ENCODE results near the gene POU2AF1.

POU2AF1 gene

DNA sequence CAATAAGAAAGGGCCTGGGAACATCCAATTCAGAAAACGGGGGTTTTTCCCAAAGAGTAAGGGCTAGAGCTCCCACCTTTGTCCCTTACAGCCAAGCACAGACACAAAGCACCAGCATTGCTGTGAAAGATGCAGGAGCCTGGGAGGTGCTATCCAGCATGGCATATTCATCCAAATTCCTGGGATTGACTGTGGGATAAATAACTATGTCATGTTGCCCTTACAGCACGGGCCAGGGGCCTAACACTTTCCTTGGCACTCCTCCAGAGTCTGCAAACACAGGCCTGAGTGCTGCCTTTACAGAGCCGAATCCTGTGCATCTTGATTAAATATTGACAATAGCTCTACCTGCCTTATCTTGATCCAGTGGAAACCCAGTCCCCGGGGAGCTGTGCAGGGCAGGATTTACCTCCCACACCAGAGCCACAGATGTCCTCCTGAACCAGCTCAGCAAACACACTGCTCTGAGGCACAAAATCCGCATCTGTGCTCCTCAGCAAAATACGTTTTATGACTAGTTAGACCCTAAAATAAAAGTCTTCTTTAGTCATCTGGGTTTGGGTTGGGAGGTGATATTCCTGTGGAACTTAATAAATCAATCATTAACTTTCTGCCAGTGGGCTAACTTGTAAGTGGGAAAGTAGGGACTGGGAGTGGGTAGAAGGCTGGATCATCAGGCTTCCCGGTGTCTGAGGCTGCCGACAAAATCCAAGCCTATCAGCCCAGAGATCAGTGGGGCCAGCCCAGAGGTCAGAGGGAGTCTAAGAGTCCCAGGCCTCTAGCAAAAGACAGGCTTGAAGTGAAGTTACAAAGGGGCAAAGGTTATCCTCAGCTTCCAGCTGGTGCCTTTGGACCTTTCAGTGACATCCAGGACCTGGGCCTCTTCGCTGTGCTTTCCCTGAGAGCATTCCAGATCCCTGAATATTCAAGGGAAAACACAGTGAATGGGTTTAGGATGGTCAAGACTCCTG, 44.3 kb downstream of the POU2AF1 start:
- H3K27ac ChIP-seq (ENCODE audit: low read depth, low read length): no peak overlapping the region
- no peaks in the 10 kb centered on the region for H3K36me3 ChIP-seq (ENCODE audit: control insufficient read depth in 5 of 5, insufficient read depth in 5 of 5, low read length in 5 of 5)
- H3K9me3 ChIP-seq (ENCODE audit: control insufficient read depth in 5 of 5, low read length in 5 of 5): peaks cover 0 to 3% (median 0%) of the 10 kb centered on the region in 5 donors
- H3K4me1 ChIP-seq (ENCODE audit: control insufficient read depth in 5 of 5, insufficient read depth in 5 of 5, low read length in 5 of 5): peaks cover 0 to 48% (median 27%) of the 10 kb centered on the region in 5 donors
- H3K9ac ChIP-seq (ENCODE audit: low read length in 5 of 5): no peak overlapping the region
- no peaks in the 10 kb centered on the region for H3K27me3 ChIP-seq (ENCODE audit: control insufficient read depth in 5 of 5, insufficient read depth in 4 of 5, low read length in 5 of 5)
- H3K4me3 ChIP-seq (ENCODE audit: low read depth in 1 of 5, low read length in 5 of 5): no peak overlapping the region

GRCh38 chr11:111331711-111332479, 47.2 kb downstream of the POU2AF1 start:
- H3K4me3 ChIP-seq (ENCODE audit: low read depth in 1 of 5, low read length in 5 of 5): no peak overlapping the region
- no peak overlapping the region for H3K27ac ChIP-seq (ENCODE audit: low read depth, low read length)
- no peaks in the 10 kb centered on the region for H3K27me3 ChIP-seq (ENCODE audit: control insufficient read depth in 5 of 5, insufficient read depth in 4 of 5, low read length in 5 of 5)
- no peaks in the 10 kb centered on the region for H3K9me3 ChIP-seq (ENCODE audit: control insufficient read depth in 5 of 5, low read length in 5 of 5)
- peaks cover 0 to 68% (median 35%) of the 10 kb centered on the region in 5 donors for H3K4me1 ChIP-seq (ENCODE audit: control insufficient read depth in 5 of 5, insufficient read depth in 5 of 5, low read length in 5 of 5)
- no peak overlapping the region for H3K9ac ChIP-seq (ENCODE audit: low read length in 5 of 5)
- no peaks in the 10 kb centered on the region for H3K36me3 ChIP-seq (ENCODE audit: control insufficient read depth in 5 of 5, insufficient read depth in 5 of 5, low read length in 5 of 5)

- no peaks in the 10 kb centered on the region for H3K36me3 ChIP-seq (ENCODE audit: control insufficient read depth in 5 of 5, insufficient read depth in 5 of 5, low read length in 5 of 5)
- H3K4me1 ChIP-seq (ENCODE audit: control insufficient read depth in 5 of 5, insufficient read depth in 5 of 5, low read length in 5 of 5): peaks cover 0 to 52% (median 25%) of the 10 kb centered on the region in 5 donors
- no peak overlapping the region for H3K4me3 ChIP-seq (ENCODE audit: low read depth in 1 of 5, low read length in 5 of 5)
- H3K27ac ChIP-seq (ENCODE audit: low read depth, low read length): no peak overlapping the region
- H3K9ac ChIP-seq (ENCODE audit: low read length in 5 of 5): no peak overlapping the region
- no peaks in the 10 kb centered on the region for H3K9me3 ChIP-seq (ENCODE audit: control insufficient read depth in 5 of 5, low read length in 5 of 5)
- no peaks in the 10 kb centered on the region for H3K27me3 ChIP-seq (ENCODE audit: control insufficient read depth in 5 of 5, insufficient read depth in 4 of 5, low read length in 5 of 5)
These were observed 48.7 kb downstream of the POU2AF1 start for GRCh38 chr11:111330234-111330893.

- Histone ChIP-seq H3K27me3 (ENCODE audit: control insufficient read depth in 5 of 5, insufficient read depth in 4 of 5, low read length in 5 of 5) (no peaks in the 10 kb centered on the region), H3K9me3 (ENCODE audit: control insufficient read depth in 5 of 5, low read length in 5 of 5) (no peaks in the 10 kb centered on the region), H3K27ac (ENCODE audit: low read depth, low read length) (peak overlapping the region; percentile 15), H3K4me1 (ENCODE audit: control insufficient read depth in 5 of 5, insufficient read depth in 5 of 5, low read length in 5 of 5) (peaks cover 0 to 48% (median 27%) of the 10 kb centered on the region in 5 donors), H3K9ac (ENCODE audit: low read length in 5 of 5) (peak overlapping the region in 2 of 5 donors; percentile 15 to 57), H3K4me3 (ENCODE audit: low read depth in 1 of 5, low read length in 5 of 5) (no peak overlapping the region), H3K36me3 (ENCODE audit: control insufficient read depth in 5 of 5, insufficient read depth in 5 of 5, low read length in 5 of 5) (no peaks in the 10 kb centered on the region)
These were observed 49.5 kb downstream of the POU2AF1 start for GRCh38 chr11:111329306-111330204.

DNA sequence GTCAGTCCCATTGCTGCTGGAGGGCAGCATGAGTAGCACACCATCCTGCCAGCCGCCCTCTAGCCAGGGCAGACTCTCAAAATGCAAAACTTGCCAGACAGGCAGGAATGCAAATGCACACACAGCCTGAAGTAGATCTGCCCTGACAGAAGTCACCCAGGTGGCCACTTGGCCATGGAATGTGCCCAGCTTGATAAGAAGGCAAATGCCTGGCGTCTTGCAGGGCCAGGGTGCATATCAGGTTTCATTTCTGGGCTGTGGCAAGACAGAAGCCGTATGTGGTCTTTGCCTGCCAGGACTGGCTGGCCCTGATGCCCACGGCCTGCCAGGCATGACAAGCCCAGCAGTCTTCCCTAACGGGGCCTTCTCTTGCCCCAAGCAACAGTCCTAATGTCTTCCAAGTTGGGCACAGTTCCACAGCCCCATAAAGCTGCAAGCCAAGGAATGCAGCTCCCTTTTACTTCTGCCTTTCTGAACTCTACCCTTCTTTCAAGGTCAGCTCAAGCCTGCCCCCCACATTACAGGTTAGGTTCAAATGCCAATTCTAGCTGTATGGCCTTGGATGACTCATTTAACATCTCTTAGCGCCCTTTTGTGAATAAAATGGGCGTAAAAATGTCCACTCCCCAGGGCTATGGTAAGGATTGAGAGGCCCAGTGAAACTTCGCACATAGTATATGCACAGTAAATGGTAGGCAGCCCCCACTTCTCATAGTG, 51.0 kb downstream of the POU2AF1 start:
- Histone ChIP-seq H3K9me3 (ENCODE audit: control insufficient read depth in 5 of 5, low read length in 5 of 5) (no peaks in the 10 kb centered on the region), H3K4me3 (ENCODE audit: low read depth in 1 of 5, low read length in 5 of 5) (no peak overlapping the region), H3K27me3 (ENCODE audit: control insufficient read depth in 5 of 5, insufficient read depth in 4 of 5, low read length in 5 of 5) (no peaks in the 10 kb centered on the region), H3K4me1 (ENCODE audit: control insufficient read depth in 5 of 5, insufficient read depth in 5 of 5, low read length in 5 of 5) (peaks cover 0 to 54% (median 33%) of the 10 kb centered on the region in 5 donors), H3K9ac (ENCODE audit: low read length in 5 of 5) (no peak overlapping the region), H3K36me3 (ENCODE audit: control insufficient read depth in 5 of 5, insufficient read depth in 5 of 5, low read length in 5 of 5) (no peaks in the 10 kb centered on the region), H3K27ac (ENCODE audit: low read depth, low read length) (no peak overlapping the region)

DNA sequence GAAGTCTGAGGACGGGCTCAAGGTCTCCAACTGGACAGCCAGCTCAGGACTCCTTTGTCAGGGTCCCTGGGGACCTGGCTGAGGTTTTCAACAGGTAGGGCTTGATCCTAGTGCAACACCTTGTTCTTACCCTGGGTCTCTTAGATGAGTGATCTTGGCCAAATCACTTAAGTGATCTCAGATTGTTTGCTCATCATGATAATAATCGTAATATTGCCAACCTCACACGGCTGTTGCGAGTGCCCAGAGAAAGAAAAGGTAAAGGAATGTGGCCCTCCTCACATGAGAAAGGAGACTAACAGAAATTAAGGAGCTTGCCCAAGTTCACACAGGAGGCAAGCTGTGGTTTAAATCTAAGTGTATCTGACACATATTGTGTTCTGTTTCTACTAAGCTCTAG, 52.3 kb downstream of the POU2AF1 start:
- Histone ChIP-seq H3K4me3 (ENCODE audit: low read depth in 1 of 5, low read length in 5 of 5) (no peak overlapping the region), H3K4me1 (ENCODE audit: control insufficient read depth in 5 of 5, insufficient read depth in 5 of 5, low read length in 5 of 5) (peaks cover 0 to 52% (median 31%) of the 10 kb centered on the region in 5 donors), H3K27ac (ENCODE audit: low read depth, low read length) (no peak overlapping the region), H3K9me3 (ENCODE audit: control insufficient read depth in 5 of 5, low read length in 5 of 5) (no peaks in the 10 kb centered on the region), H3K9ac (ENCODE audit: low read length in 5 of 5) (no peak overlapping the region), H3K36me3 (ENCODE audit: control insufficient read depth in 5 of 5, insufficient read depth in 5 of 5, low read length in 5 of 5) (no peaks in the 10 kb centered on the region), H3K27me3 (ENCODE audit: control insufficient read depth in 5 of 5, insufficient read depth in 4 of 5, low read length in 5 of 5) (no peaks in the 10 kb centered on the region)

- H3K9me3 ChIP-seq (ENCODE audit: control insufficient read depth in 5 of 5, low read length in 5 of 5): no peaks in the 10 kb centered on the region
- H3K4me1 ChIP-seq (ENCODE audit: control insufficient read depth in 5 of 5, insufficient read depth in 5 of 5, low read length in 5 of 5): peaks cover 0 to 43% (median 23%) of the 10 kb centered on the region in 5 donors
- H3K27ac ChIP-seq (ENCODE audit: low read depth, low read length): no peak overlapping the region
- no peak overlapping the region for H3K9ac ChIP-seq (ENCODE audit: low read length in 5 of 5)
- H3K27me3 ChIP-seq (ENCODE audit: control insufficient read depth in 5 of 5, insufficient read depth in 4 of 5, low read length in 5 of 5): no peaks in the 10 kb centered on the region
- no peak overlapping the region for H3K4me3 ChIP-seq (ENCODE audit: low read depth in 1 of 5, low read length in 5 of 5)
- no peaks in the 10 kb centered on the region for H3K36me3 ChIP-seq (ENCODE audit: control insufficient read depth in 5 of 5, insufficient read depth in 5 of 5, low read length in 5 of 5)
These were observed 53.8 kb downstream of the POU2AF1 start for GRCh38 chr11:111325259-111325658.

- Histone ChIP-seq H3K27me3 (ENCODE audit: control insufficient read depth in 5 of 5, insufficient read depth in 4 of 5, low read length in 5 of 5) (no peaks in the 10 kb centered on the region), H3K27ac (ENCODE audit: low read depth, low read length) (no peak overlapping the region), H3K9me3 (ENCODE audit: control insufficient read depth in 5 of 5, low read length in 5 of 5) (no peaks in the 10 kb centered on the region), H3K4me1 (ENCODE audit: control insufficient read depth in 5 of 5, insufficient read depth in 5 of 5, low read length in 5 of 5) (peaks cover 0 to 40% (median 25%) of the 10 kb centered on the region in 5 donors), H3K4me3 (ENCODE audit: low read depth in 1 of 5, low read length in 5 of 5) (peak overlapping the region in 1 of 5 donors; percentile 4), H3K9ac (ENCODE audit: low read length in 5 of 5) (no peak overlapping the region), H3K36me3 (ENCODE audit: control insufficient read depth in 5 of 5, insufficient read depth in 5 of 5, low read length in 5 of 5) (no peaks in the 10 kb centered on the region)
These were observed 54.8 kb downstream of the POU2AF1 start for GRCh38 chr11:111324277-111324720.
